Glutamatergic neuron (in vitro differentiated cells): ENCODE measurements around the gene MYO5A. TPM values are rescaled to one million over a fixed set of nuclear protein-coding genes. Genes with fewer than 3 reads are reported as not detected.

ENCODE experiments used
- DNase-seq: peaks from one replicate; pipeline ENCODE4 v3.0.0; 2022
- H3K27ac Mint-ChIP-seq: one replicate; pipeline ENCODE4 v1.8.0; 2020; ENCODE audit warnings: mild to moderate bottlenecking, mixed read lengths, inconsistent platforms; ENCODE audit not compliant: unreplicated experiment
- H3K27me3 Mint-ChIP-seq: one replicate; pipeline ENCODE4 v1.8.0; 2020; ENCODE audit warnings: mild to moderate bottlenecking, moderate library complexity, mixed read lengths, inconsistent platforms; ENCODE audit not compliant: unreplicated experiment
- H3K36me3 Mint-ChIP-seq: one replicate; pipeline ENCODE4 v1.8.0; 2020; ENCODE audit warnings: mild to moderate bottlenecking, mixed read lengths, inconsistent platforms; ENCODE audit not compliant: unreplicated experiment
- H3K4me1 Mint-ChIP-seq: one replicate; pipeline ENCODE4 v1.8.0; 2020; ENCODE audit warnings: mild to moderate bottlenecking, low read depth, mixed read lengths, inconsistent platforms; ENCODE audit not compliant: unreplicated experiment
- H3K4me3 Mint-ChIP-seq: one replicate; pipeline ENCODE4 v1.8.0; 2020; ENCODE audit warnings: mild to moderate bottlenecking, mixed read lengths, inconsistent platforms; ENCODE audit not compliant: unreplicated experiment
- H3K9me3 Mint-ChIP-seq: one replicate; pipeline ENCODE4 v1.8.0; 2020; ENCODE audit warnings: mild to moderate bottlenecking, moderate library complexity, mixed read lengths, inconsistent platforms; ENCODE audit not compliant: unreplicated experiment
- total RNA-seq: library from RNA; stranded (reverse); fragmentation: NEBNext Ultra II Directional; extraction: Animal tissue kit (Norgen Biotek cat#: 25700); gene quantifications from one replicate; pipeline ENCODE4 v1.2.1, GENCODE V29; 2021; ENCODE audit not compliant: unreplicated experiment
- TF ChIP-seq, protein P1 (sequence below): fragments of 200-600 bp; sonication (generic); IDR thresholded peaks from one replicate; pipeline ENCODE4 v1.5.0; 2021; ENCODE audit not compliant: partially characterized antibody, unreplicated experiment

The MYO5A gene
- total RNA-seq, 1 donor from 2014 or later, result 61.0 TPM

DNA sequence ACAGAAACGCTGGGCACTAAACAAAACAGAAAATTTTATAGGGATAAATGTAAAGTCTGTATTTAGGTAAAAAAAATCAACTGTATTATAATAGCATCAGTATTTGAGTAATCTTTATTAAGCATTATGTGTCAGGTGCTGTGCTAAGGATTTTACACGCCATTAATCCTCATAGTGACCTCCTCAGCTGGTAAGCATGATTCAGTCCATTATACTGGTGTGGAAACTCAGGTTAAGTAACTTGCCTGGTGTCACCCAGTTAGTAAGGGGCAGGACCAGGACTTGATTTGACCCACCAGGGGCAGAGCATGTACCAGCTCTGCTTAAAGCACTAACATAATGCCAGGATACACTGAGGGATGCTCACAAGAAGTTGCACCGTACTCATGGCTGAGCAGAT is 237.9 kb downstream of the MYO5A start:
- Mint-ChIP-seq H3K27me3 (peaks cover 9% of the 10 kb centered on the region), H3K27ac (no peak overlapping the region), H3K4me3 (no peak overlapping the region), H3K4me1 (peaks cover 2% of the 10 kb centered on the region), H3K9me3 (peaks cover 9% of the 10 kb centered on the region), H3K36me3 (no peaks in the 10 kb centered on the region)
- TF ChIP-seq, protein P1, sequence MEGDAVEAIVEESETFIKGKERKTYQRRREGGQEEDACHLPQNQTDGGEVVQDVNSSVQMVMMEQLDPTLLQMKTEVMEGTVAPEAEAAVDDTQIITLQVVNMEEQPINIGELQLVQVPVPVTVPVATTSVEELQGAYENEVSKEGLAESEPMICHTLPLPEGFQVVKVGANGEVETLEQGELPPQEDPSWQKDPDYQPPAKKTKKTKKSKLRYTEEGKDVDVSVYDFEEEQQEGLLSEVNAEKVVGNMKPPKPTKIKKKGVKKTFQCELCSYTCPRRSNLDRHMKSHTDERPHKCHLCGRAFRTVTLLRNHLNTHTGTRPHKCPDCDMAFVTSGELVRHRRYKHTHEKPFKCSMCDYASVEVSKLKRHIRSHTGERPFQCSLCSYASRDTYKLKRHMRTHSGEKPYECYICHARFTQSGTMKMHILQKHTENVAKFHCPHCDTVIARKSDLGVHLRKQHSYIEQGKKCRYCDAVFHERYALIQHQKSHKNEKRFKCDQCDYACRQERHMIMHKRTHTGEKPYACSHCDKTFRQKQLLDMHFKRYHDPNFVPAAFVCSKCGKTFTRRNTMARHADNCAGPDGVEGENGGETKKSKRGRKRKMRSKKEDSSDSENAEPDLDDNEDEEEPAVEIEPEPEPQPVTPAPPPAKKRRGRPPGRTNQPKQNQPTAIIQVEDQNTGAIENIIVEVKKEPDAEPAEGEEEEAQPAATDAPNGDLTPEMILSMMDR, result no peak
- no peak for DNase-seq

DNA sequence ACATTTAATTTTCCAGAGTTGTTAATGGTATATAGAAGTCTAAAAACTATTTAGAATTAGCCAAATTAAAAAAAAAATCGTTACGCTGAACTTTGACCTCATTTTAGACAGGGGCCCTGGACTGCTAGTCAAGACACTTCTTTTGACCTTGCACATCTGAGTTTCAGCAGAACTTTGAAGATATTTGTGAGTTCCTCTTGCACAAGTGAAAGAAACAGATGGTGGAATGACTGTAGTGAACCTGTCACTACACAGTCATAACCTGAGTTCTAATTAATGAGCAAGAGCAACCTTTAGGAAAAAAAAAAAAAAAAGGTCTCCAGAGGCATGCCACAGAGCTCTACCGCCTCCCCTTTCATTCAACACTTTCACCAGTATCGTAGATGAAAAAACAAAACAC is 238.4 kb downstream of the MYO5A start:
- Mint-ChIP-seq H3K27me3 (peaks cover 9% of the 10 kb centered on the region), H3K9me3 (peaks cover 9% of the 10 kb centered on the region), H3K27ac (no peak overlapping the region), H3K4me3 (no peak overlapping the region), H3K4me1 (peaks cover 2% of the 10 kb centered on the region), H3K36me3 (no peaks in the 10 kb centered on the region)
- DNase-seq, result no peak
- TF ChIP-seq, protein P1, result no peak

DNA sequence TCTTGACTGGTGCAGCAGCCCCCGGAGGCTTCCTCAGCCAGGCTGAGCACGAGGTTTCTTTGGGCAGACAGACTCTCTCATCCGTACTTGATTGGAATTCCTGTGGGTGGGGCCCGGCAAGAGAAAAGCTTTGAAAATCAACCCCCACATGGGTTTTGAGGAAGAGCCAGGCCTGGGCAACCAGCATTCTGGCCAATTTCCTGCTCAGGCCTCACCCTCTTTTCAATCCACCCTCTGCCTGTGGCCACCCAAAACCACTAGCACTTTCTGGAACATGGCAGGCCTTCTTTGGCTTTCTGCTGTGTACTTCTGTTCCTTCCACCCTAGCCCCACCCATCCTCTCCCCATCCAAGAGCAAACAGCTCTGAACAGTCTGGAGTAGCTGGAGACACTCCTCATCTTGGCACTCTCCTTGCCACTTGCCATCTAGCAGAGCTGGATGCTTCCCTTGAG is 239.0 kb downstream of the MYO5A start:
- Mint-ChIP-seq H3K27ac (no peak overlapping the region), H3K27me3 (peaks cover 9% of the 10 kb centered on the region), H3K36me3 (no peaks in the 10 kb centered on the region), H3K4me1 (peaks cover 2% of the 10 kb centered on the region), H3K9me3 (peaks cover 9% of the 10 kb centered on the region), H3K4me3 (no peak overlapping the region)
- DNase-seq, result no peak
- TF ChIP-seq, protein P1, result no peak

DNA sequence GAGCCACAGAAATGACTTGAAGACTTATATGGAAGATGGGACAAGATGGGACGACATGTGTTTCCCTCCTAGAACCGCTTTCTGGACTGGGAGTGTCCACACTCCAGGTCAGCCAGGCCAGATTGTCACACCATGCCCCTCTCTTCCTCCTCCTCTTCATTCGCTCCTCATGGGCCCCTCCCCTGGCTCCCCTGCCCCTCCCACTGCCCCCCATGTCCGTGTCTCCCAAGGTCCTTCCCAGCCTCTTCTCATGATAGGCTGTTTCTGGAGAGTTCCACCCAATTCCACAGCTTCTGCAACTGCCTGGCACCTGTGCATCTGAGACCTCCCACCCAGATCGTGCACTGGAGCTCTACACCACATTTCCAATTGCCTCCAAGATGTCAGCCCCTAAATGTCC is 239.7 kb downstream of the MYO5A start:
- Mint-ChIP-seq H3K4me1 (peaks cover 2% of the 10 kb centered on the region), H3K27me3 (peaks cover 9% of the 10 kb centered on the region), H3K36me3 (no peaks in the 10 kb centered on the region), H3K4me3 (no peak overlapping the region), H3K27ac (no peak overlapping the region), H3K9me3 (peaks cover 10% of the 10 kb centered on the region)
- DNase-seq, result no peak
- TF ChIP-seq, protein P1, result no peak

DNA sequence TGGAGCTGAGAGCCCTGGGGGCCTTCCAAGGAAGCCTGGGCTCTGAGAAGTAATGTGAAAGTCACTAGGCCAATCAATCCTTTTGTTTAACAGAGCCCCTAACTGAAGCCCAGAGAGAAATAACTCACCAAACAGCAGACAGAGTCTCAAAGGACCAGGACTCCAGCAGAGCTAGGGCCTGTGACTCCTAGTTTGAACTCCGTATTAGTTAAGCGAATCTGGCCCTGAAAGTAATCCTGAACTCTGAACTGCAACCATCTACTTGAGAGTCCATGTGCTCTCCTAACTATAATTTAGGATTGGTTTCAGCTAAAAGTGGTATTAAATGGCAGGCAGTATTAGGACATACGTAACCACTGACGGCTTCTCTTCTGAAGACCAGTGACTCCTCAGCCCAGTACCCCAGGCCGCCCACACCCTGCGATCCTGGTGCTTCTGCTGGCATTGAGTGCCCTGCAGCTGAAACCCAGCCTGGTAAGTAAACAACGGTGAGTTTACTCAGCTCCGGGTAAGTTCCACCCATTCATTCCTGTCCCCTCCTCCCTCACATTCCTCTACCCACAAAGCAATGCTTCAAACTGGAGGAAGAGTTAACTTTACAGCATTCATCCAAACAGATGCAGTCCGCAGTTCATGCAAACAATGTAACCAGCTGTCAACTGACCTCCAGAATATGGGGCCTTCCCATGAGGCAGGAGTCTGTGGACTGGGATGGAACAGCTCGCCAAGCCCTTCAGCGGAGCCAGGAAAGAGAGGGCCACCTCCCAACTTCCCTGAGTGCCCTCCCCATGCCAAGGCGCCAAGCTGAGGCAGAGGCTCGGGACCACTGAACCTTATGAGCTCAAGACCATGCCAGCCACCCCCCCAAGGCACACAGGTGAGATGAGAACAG is 240.4 kb downstream of the MYO5A start:
- Mint-ChIP-seq H3K4me1 (peaks cover 2% of the 10 kb centered on the region), H3K4me3 (no peak overlapping the region), H3K27ac (no peak overlapping the region), H3K36me3 (no peaks in the 10 kb centered on the region), H3K9me3 (peaks cover 10% of the 10 kb centered on the region), H3K27me3 (peaks cover 6% of the 10 kb centered on the region)
- TF ChIP-seq, protein P1, result no peak
- DNase-seq, result no peak
